Mucosa of gallbladder (tissue), 1 donor: ENCODE measurements around the gene MRPS18A. TPM values are rescaled to one million over a fixed set of nuclear protein-coding genes. Genes with fewer than 3 reads are reported as not detected.
"Not testable (repeated sequence)": the region's sequence is repeated elsewhere in the genome, so short reads cannot be mapped to it uniquely, and the experiment has no call there.

Experiments used
- DNase-seq: peaks from one replicate; pipeline ENCODE4 v3.0.0-alpha.2; 2020; ENCODE audit warnings: low spot score
- total RNA-seq: library from RNA; stranded (reverse); gene quantifications from one replicate; pipeline ENCODE4 v1.2.1, GENCODE V29; 2021
- donor health status: DM: no; HTN: no; CAD: no.

The MRPS18A gene
- total RNA-seq, 1 donor from 2014 or later: 44.3 TPM

DNA sequence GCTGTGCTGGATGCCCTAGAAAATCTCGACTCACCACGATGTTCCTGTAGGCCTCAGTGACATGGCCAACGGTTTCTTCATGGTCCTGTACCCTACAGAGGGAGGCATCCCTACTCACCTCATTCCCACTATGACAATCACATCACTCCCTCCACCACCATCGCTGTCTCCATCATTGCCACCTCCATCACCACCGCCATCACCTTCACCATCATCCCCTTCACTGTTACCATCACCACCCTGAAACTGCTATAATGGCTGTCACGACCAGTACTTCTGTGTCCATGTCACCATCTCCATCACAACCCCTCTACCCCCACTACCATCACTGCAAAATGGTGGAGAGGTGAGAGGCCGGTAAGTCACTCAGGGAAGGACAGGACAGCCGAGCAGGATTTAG lies 29.8 kb upstream of the MRPS18A start:
- no peak for DNase-seq

DNA sequence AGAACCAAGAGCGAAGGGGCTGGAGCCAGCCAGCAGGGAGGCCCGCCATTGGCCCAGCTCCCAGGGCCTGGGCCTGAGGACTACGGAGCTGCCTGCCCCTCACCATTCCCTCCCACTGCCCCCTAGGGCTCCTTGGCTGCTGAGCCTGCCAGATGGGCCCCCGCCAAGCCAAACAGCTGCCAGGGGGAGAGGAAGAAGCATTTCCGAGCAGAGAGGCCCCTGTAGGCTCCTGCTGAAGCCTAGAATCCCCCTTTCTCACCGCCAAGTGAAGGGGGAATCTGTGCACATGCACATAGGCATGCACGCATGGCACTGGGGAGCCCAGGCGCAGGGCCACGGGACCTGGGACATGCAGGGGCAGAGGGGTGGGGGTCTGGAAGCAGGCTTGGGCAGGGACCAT lies 28.5 kb upstream of the MRPS18A start:
- DNase-seq: no peak

DNA sequence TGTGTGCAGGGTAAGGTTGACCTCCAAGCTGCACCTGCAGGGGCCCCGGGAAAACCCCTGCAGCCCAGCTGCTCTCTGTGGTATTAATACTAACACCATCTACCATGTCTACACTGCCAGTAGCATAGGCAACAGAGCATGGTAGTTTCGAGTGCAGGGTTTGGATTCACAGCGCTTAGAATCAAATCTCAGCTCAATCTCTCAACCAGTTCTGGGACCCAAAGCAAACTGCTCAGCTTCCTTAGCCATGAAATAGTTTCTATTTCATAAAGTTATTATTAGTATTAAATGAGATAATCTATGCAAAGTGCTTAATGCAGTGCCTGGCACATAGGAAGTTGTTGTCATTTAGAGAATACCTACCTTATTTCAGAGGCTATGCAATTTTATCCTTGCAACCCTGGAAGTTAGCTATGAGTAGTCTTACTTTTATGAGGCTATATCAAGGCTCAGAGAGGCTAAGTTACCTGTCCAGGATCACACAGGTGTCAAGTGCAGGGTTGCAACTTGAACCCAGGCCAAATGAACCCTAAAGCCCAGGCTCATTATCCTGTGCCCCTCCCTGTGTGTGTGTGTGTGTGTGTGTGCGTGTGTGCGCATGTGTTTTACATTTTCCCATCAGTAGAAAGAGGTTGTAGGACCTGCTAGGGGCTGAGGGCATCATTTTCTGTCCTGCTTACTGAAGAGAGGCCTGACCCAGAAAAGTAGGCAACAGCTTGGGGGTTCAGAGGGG lies 27.6 kb upstream of the MRPS18A start:
- DNase-seq: no peak

DNA sequence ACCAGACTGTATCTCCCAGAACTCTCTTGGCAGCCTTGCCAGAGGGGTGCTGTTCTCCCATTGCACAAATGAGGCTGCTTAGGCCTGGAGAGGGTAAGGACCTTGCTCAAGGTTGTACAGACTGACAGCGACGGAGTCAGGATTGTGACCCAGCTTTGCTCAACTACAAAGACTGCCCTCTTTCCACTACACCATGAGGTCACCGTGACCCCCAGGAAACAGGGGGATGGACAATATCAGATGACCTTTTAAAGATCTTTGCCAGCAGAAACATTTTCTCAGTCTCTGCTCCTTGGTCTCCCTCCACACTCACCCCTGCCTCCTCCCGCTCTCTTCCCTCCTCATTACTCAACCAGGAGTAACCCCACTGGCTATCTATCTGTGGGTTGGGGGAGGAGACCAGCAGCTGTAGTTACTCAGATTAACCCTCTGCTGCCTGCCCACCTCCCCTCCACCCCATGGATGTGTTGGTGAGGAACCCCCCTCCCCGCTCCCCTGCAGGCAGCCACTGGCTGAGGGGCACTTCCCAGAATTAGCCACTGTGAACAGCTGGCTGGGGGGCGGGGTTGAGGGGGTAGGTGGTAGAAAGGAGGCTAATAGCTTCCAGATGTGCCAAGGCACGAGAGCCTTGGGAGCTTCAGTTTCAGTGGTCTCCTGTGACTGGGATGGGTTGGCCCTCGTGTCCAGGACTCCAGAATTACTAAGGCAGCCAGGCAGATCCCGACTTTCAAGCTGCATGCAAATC lies 26.9 kb upstream of the MRPS18A start:
- DNase-seq: no peak

DNA sequence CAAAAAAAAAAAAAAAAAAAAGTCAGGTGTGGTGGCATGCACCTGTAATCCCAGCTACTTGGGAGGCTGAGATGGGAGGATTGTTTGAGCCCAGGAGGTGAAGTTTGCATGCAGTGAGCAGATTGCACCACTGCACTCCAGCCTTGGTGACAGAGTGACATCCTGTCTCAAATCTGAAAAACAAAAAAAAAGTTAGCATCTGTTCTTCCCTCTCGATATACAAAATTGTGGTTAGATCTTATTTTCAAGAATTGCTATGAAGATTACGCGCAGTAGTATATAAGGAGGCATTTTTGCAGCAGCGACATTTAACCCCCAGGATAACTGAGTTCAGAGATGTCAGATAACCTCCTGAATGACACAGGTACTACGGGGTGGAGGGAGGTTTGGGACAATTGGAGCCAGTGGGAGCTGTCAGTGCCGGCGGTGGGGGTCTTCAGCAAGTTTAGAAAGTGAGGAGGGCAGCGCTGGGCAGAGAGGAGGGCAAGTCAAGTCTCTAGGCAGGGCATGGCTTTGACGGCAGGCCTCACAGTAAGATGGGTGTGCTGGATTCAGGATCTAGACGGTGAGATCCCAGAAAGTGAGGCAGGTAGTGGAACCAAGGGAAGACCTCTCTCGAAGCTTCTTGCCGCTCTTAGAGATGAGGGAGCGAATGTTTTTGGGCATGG lies 26.2 kb upstream of the MRPS18A start:
- DNase-seq: no peak

DNA sequence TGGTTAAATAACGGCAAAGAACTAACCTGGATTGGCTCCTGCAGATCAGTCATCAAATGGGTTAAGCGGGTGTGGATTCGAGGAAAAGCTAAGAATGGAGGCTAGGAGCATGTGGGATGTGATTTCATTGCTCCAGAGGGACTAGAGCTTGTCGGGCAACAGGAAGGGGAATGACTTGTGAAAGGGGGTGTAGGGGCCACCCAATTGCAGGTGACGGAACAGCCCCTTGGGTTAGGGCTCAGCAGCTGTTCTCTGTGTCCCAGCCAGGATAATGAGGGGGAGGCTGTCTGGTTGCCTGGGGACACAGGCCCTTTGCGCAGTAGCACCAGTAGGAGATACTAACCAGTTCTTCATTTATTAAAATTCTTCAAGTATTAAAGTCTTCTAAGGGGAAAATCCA lies 25.0 kb upstream of the MRPS18A start:
- DNase-seq: no peak

DNA sequence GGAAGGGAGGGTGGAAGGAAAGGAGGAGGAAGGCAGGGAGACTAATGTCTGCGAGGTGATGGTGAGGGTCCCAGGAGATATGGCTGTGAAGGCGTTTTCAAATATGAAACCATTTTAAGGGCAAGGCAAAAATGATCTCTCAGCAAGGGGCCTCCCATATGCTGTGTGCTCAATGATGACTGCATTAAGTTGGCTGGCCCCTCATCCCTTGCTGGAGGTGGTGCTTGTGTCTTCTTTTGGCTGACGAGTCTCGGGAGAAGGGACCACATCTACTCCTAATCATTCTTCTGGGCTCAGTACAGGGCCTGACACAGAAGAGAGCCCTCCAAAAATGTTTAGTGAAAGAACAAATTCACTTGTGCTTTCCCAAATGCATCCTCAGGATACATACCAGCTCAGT lies 23.0 kb upstream of the MRPS18A start:
- DNase-seq: no peak

DNA sequence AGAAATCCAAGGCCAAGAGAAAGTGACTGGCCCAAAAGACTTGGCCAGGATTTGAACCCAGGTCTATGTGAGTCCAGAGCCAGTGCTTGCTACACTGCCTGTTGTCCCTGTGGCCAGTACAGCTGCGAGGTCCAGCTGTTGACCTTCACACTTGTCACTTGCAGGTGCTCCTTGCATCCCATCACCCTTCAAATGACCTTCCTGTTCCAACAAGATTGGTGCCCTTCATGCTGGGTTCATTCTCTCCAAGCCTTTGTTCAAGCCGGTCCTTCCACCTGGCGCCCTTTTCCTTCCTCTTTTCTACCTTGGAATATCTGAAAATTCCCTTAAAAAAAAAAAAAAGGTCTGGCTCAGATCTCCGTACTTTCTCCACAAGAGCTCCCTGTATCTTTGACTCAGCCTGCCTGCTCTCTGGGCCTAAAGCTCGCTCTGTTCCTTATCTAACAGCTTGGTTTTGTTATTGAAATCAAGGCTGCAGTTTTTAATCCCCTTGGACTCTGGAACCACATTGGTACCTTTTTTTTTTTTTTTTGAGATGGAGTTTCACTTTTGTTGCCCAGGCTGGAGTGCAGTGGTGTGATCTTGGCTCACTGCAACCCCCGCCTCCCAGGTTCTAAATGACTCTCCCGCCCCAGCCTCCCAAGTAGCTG lies 22.2 kb upstream of the MRPS18A start:
- no peak for DNase-seq

DNA sequence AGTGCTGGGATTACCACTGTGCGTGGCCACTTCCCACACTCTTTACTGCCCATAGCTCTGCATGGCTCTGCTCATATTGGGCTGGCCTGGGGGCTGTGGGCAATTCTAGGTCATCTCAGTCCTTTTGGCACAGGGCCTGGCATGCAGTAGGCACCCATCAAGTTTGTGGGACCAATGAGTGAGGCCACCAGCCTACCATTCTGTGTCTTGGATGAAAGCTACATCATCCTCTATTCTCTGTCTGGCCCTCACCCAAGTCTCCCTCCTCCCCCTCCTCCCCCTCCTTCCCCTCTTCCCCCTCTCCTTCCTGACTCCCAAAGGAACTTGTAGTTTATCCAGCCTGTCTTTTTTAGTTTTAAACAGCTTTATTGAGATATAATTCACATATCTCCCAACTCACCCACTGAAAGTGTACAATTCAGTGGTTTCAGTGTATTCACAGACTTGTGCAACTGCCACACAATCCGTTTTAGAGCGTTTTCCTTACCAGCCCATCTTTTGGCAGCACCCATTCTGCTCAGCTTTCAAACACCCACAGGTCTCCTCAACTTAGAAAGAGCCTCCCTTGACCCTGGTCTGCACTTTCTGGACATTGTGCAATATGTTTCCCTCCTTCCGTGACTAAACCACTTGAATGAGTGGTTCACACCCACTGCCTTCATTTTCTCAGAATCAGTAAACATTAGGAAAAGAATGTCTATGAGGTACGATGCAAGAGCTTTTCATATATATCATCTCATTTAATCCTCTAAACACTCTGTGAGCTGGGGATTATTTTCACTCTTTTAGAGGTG lies 21.5 kb upstream of the MRPS18A start:
- DNase-seq: no peak

DNA sequence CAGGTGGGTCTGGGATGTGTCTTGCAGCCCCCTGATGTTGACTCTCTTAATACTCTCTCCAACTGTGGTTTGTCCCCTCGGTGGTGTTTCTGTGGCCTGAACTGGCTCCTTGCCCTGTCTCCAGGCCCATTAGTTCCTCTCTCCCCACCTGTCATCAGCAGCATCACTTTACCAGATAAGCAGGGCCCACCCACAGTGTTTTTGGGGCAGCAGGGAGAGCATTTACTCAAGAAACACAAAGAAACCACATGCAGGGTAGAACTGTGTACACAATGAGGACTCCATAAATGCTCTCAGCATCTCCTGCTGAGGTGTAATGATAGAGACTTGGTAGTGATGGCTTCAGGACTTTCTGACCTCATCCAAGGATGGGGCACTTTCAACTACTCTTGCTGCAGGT lies 20.2 kb upstream of the MRPS18A start:
- no peak for DNase-seq

DNA sequence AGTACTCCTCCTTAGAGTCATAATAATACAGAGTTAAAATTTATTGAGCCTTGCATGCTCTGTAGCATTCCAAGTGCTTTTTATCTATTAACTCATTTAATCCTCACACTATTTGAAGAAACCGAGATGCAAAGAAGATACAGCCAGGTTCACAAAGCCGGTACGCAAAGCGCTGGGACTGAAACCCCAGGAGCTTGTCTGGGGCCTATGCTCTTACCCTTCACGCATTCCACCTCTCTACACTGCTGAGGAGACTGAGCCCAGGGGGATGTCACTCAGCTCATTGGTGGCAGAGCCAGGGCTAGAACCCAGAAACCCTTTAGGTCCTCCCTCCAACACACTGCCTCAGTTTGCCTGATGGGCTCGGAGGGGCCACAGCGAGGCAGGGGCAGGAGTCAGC lies 19.7 kb upstream of the MRPS18A start:
- no peak for DNase-seq

DNA sequence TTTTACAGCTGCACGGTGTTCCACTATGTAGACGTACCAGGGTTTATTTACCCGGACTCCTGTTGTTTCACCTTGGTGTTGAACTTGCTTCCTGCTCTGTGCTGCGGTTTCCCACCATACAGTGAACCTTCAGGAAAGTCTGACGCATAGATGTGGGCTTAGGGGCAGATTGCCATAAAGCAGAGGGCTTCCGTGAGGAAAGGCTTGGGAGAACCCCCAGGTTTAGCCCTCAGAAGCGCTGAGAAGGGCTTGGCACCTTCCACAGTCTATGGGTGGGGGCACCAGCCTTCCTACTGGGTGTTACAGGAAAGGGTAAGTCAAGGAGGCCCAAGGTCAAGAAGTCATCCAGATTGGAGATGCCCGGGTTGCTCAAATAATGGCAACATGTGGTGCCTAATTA lies 19.2 kb upstream of the MRPS18A start:
- DNase-seq: no peak

DNA sequence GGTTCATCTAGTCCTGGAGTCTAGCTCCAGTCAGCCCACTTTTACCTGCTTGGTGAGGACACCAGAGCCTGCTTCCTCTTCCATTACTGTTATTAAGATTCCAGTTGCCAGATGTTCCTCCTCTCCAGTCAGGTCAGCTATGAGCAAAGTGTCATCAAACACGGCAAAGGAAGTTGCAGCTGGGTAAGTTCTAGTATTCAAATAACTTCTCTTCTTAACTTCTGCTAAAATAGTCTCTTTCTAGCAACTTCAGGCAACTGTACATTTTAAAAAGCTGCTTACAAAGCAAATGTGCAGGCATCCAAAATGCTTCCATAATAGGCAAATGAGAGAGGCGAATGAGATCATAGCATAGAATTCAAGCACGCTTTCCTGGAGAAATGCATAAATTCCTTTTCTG lies 18.4 kb upstream of the MRPS18A start:
- no peak for DNase-seq

DNA sequence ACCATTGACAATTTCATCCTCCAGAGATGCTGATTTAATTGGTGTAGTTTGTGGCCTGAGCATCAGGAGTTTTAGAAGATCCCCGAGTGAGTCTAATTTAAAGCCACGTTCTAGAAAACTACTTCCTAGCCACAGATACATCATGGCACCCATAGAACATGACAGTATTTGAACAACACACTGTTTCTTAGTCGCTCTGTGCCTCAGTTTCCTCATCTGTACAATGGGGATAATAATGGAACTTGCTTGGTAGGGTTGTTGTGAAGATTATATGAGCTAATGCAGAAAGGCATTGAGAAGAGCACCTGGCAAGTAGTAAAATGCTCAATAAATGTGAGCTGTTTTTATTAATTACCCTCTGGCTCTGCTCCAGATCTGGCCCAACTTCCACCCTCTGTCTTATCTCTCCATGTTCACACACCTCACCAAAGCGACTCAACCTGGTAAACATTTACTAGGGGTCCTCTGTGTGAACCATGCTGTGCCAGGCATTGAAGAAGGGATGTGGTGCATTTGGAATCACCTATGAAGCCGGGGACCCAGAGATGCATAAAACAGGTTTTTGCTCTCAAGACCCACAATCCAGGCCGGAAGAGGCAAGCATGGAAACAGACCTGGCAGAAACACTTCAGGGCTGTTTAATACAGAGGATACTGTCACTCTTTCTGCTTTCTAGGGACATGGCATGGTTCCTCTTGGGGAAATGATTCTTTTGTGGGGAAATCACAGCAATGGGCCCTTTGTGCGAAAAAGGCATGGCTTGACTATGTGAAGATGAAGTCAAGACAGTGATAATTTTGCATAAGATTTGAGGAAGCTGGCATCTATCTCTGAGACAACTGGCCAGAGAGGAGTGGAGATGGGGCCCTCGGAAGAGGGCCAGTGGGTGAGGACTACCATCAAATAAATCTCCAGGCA lies 16.2 kb upstream of the MRPS18A start:
- DNase-seq: peak; percentile 78

DNA sequence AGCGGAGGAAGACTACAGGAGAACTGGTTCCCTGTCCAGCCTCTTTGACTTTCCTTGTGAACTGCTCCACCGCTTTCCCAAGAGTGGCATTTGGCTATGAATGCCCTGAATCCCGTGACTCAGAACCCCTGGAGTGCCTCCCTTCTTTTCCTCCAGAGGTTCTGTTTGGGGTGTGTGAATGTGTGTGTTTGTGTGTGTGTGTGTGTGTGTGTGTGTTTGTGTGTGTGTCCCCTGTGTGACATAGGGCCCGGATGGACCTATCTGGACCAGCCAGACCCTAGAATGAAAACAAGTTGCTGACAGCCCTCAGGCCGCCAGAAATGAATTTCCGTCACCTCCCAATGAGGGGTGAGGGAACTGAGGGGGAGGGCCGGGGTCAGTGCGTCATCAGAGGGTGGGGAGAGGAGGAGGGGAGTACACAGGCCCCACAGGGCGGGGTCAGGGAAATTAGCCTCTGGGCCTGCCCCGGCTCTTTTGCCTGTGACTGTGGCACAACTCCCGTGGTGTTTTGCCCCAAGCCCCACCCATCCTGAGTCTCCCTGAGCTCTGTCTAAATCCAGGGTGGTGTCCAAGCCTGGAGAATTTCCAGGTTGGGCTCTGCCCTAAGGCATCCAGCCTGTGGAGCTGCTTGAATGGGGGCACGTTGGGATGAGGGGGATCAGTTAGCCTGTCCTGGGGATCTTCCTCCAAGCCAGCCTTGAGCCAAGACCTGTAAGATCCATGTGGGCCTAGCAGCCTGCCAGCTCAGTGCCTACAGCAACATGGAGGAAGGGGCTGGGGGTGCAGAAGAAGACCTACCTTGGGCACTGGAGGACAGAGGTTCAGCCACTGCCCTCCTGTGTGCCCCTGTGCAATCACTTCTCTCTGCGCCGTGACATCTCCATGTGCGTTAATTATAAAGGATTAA lies 15.2 kb upstream of the MRPS18A start:
- DNase-seq: peak; percentile 88

DNA sequence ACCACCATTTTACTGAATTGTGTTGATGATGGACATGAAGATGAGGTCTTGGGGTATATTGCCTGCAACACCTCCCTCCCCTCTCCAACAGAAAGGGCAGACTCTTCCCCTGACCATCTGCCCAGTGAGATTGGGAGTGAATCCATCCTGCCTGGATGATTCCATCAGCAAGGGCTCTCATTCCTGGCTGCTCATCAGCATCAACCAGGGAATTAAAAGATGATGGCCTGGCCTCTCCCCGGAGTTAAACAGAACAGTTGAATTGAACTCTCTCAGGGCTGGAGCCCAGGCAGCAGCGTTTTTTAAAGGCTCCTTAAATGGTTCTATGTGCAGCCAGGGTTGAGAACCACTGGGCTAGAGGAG lies 14.6 kb upstream of the MRPS18A start:
- no peak for DNase-seq

DNA sequence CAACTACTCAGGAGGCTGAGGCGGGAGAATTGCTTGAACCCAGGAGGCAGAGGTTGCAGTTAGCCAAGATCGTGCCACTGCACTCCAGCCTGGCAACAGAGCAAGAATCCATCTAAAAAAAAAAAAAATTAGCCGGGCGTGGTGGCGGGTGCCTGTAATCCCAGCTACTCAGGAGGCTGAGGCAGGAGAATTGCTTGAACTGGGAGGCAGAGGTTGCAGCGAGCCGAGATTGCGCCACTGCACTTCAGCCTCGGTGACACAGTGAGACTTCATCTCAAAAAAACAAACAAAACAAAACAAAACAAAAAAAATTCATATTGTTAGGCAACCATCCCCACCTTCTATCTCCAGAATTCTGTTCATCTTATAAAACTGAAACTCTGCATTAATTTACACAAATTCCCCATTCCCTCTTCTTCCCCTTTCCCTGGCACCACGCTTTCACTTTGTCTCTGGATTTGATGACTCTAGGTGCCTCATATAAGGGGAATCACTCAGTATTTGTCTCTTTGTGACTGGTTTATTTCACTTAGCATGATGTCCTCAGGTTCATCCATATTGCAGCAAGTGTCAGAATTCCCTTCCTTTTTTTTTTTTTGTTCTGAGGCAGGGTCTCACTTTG lies 13.5 kb upstream of the MRPS18A start:
- DNase-seq: not testable (repeated sequence)

DNA sequence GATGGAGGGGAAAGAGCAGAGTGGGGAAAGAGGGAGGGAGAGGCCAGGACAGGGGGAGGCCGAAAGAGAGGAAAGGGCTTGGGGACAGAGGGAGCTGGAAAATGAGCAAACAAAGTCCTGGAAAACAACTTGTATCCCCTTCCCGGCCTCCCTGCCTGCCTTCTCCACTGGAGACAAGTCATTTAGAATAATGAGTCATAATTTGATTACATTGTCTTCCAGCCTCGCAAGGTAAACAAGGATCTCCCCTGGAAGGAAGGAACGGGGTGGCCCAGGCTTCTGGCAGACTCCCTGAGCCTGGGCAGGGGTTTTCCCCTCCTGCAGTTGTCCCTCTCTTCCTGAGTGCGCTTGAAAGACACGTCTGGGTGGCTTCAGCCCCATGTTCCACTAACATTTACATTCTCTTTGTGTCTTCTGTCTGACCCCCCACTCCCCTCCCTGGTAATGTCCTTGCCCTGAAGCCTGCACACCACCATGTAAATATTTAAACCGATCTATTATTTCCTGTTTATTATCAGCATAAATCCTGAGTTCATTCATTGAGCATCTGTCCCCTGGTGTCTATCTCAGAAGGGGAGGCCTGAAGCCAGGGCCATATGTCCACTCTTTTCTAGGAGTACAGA lies 12.1 kb upstream of the MRPS18A start:
- DNase-seq: peak; percentile 81
